GM12873 (cell line): Measurements from ENCODE around the gene ATL2.

Source experiments
- TF ChIP-seq, protein P1 (sequence below): IDR thresholded peaks from 2 replicates; pipeline ENCODE4 v1.5.1; 2012; ENCODE audit warnings: low read depth, mild to moderate bottlenecking, moderate library complexity, low read length, control low read depth; ENCODE audit not compliant: insufficient read depth; ENCODE audit errors: missing control alignments

ATL2 gene

DNA sequence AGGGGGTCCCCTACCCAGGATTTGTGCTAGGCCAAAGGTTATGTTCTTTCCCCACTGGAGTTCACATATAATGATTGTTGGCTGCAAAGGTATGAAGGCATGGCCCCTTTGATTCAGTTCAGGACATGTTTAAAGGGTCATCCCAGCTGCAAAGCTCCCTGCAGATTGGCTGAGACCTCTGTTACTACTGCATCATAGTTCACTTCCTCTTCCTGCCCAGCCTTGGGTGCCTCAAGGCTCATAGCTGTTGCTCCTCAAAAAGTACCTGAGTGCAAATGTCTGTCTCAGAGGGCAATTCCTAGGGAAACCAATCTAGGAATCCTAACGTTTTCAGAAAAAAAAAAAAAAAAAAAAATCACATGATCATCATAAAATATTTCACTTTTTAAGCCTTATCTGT lies 125.1 kb downstream of the ATL2 start:
- TF ChIP-seq, protein P1, sequence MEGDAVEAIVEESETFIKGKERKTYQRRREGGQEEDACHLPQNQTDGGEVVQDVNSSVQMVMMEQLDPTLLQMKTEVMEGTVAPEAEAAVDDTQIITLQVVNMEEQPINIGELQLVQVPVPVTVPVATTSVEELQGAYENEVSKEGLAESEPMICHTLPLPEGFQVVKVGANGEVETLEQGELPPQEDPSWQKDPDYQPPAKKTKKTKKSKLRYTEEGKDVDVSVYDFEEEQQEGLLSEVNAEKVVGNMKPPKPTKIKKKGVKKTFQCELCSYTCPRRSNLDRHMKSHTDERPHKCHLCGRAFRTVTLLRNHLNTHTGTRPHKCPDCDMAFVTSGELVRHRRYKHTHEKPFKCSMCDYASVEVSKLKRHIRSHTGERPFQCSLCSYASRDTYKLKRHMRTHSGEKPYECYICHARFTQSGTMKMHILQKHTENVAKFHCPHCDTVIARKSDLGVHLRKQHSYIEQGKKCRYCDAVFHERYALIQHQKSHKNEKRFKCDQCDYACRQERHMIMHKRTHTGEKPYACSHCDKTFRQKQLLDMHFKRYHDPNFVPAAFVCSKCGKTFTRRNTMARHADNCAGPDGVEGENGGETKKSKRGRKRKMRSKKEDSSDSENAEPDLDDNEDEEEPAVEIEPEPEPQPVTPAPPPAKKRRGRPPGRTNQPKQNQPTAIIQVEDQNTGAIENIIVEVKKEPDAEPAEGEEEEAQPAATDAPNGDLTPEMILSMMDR, result no peak

DNA sequence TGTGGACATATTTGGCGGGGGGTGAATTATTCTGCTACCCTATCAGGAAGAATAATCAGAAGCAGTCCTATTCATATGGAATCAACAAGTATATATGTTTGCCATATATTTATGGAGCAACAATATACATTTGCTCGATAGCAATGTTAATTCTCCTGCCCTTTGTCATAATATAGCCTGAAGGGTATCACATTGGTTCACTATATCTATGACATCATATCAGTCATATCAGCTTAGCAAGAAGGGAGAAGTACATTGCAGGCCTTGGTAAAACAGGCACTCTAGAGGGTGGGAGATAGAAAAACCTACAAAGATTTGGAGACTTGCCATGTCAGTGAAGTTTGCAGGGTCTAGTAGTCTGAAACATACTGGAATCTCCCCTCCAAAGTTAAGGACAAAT lies 128.4 kb downstream of the ATL2 start:
- TF ChIP-seq, protein P1, result no peak

DNA sequence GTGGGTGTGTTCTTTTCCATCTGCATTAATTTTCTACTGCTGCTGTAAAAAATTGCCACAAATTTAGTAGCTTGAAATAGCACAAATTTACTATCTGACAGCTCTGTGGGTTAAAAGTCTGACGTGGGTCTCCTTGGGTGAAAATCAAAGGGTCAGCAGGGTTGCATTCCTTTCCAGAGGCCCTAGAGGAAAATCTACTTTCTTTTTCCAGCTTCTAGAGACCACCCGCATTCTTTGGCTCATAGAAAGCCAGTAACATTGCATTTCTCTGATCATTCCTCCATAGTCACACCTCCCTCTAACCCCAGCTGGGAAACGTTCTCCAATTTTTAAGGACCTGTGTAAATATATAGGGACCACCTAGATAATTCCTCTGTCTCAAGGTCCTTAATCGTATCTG lies 128.8 kb downstream of the ATL2 start:
- TF ChIP-seq, protein P1, result no peak

DNA sequence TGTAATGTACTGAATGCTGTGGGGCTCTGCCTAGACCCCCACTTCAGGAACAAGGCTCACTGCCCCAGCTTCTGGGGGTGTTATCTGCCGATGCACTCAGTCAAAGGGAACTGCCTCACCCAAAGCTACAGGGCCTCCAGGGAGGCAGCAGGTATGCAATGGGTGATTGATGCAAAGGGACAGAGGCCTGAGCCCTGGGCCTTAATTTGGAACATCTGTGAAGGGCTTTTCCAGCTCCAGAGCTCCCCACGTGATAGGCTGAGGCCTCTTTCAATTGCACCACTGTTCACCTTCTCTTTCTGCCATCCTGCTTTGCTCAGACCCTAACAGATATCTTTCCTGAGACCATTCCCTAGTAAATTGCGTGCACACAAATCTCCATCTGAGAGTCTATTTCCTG lies 131.0 kb downstream of the ATL2 start:
- TF ChIP-seq, protein P1, result no peak

DNA sequence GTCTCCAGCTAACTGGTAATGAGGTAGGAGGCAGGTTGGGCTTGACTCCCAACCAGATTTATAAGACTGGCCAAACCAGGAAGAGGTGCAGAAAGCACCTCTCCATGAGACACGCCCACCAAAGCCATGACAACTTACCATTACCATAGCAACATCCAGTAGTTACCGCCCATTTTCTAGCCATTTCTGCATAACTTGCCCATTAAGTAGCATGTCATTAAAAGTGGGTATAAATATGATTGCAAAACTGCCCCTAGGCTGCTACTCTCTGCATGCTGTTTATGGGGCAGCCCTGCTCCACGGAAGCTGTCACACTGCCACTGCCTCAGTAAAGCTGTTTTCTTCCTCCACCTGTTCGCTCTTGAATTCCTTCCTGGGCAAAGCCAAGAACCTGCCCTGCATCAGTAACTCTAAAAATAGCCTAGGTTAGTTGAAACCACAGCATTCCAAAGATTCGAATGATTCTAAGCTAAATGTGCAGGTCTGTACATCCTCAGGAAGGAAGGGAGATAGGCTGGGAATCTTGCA lies 131.9 kb downstream of the ATL2 start:
- TF ChIP-seq, protein P1, result no peak

DNA sequence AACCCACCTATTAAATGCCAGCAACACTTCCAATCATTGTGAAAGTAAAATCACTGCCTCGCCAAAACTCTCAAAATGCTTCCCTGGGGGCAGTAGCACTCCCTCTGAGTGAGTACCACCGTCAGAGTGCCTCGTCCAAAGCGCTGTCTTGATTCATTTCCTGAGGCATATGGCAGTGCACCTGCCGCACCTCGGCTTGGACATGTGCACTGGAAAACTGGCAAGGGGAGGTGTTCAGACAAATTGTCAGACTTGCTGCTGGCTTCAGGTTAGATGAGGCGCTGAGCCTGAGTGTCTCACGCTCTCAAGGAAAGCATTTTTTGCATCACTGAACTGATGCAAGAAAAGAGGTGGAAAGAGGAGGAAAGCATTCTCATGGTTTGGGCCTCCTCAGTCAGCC lies 132.8 kb downstream of the ATL2 start:
- TF ChIP-seq, protein P1, result no peak
